C4-2B (cell line): ENCODE results near the gene TUBA3C.

Experiments
- ZFX ChIP-seq: fragments of 450-650 bp; IDR thresholded peaks from 2 replicates; pipeline ENCODE4 v1.6.1; 2017
- TF ChIP-seq, protein P1 (sequence below): fragments of 450-650 bp; conservative IDR thresholded peaks from 2 replicates; pipeline ENCODE4 v1.5.1; 2017; ENCODE audit warnings: mild to moderate bottlenecking

DNA sequence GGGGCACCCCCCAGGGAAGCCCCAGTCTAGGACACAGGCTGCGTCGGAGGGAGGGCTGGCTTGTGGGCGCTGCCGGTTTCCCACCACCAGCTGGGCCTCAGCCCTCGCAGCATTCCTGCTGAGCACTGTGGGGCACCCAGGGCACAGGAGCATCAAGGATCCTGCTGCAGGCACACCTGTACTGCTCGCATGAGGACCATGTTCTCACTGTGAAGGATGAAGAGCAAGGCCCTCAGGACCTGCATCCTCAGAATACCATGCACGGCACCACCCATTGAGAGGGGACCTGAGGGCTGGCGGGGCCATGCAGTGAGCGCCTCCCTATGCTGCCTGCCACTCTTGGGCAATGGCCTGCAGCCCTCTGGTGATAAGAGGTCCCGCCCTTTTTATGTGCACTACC lies 31.4 kb downstream of the TUBA3C start:
- TF ChIP-seq, protein P1, sequence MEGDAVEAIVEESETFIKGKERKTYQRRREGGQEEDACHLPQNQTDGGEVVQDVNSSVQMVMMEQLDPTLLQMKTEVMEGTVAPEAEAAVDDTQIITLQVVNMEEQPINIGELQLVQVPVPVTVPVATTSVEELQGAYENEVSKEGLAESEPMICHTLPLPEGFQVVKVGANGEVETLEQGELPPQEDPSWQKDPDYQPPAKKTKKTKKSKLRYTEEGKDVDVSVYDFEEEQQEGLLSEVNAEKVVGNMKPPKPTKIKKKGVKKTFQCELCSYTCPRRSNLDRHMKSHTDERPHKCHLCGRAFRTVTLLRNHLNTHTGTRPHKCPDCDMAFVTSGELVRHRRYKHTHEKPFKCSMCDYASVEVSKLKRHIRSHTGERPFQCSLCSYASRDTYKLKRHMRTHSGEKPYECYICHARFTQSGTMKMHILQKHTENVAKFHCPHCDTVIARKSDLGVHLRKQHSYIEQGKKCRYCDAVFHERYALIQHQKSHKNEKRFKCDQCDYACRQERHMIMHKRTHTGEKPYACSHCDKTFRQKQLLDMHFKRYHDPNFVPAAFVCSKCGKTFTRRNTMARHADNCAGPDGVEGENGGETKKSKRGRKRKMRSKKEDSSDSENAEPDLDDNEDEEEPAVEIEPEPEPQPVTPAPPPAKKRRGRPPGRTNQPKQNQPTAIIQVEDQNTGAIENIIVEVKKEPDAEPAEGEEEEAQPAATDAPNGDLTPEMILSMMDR: no peak
- no peak for TF ChIP-seq ZFX
